HCT116 (cell line): ENCODE results near the gene TMPRSS3. TPM values are rescaled to one million over a fixed set of nuclear protein-coding genes. Genes with fewer than 3 reads are reported as not detected.
"Not testable (repeated sequence)": the region's sequence is repeated elsewhere in the genome, so short reads cannot be mapped to it uniquely, and the experiment has no call there.

Source experiments
- ATAC-seq: fragments of 200-7000 bp; cut with Tn5 transposase; 2 replicates; pipeline ENCODE4 v1.9.1; 2020; ENCODE audit warnings: mild to moderate bottlenecking, moderate library complexity
- BruUV-seq: library from RNA; stranded (reverse); fragments of 400-500 nt; replicated peaks from 2 replicates; lab custom pipeline; 2021; lab: Mats Ljungman, UMichigan
- CTCF ChIA-PET: fragments of 300-600 bp; sonication (Branson Sonifier 250); formaldehyde crosslinking; loops from one replicate; lab custom pipeline; 2021; ENCODE audit warnings: antibody characterized with exemption; lab: Charles Lee
- POLR2A ChIA-PET: fragments of 300-600, 350-600 bp; sonication (Branson Sonifier 250); formaldehyde crosslinking; loops from one replicate; lab custom pipeline; 2021; ENCODE audit warnings: antibody characterized with exemption; lab: Charles Lee
- RAD21 ChIA-PET, 2 experiments: fragments of 300-600 bp; sonication (Branson Sonifier 250); formaldehyde crosslinking; loops; one replicate each; lab custom pipeline; 2023; ENCODE audit warnings: low total read pairs in 2 of 2; ENCODE audit not compliant: uncharacterized antibody in 2 of 2, unreplicated experiment in 2 of 2, low non-redundant PET in 1 of 2; lab: Charles Lee
- DNase-seq: peaks from one replicate; pipeline ENCODE4 v3.0.0-alpha.2; 2010; ENCODE audit warnings: low read depth, low spot score
- H2AFZ ChIP-seq: fragments of 200-600 bp; shearing (Covaris generic), sonication (generic); 2 replicates; pipeline ENCODE4 v1.6.1; 2017; ENCODE audit warnings: low read depth, mixed run types, mixed read lengths, antibody characterized with exemption, low read length; ENCODE audit not compliant: poor library complexity, severe bottlenecking
- H3K27ac ChIP-seq: 2 replicates; pipeline ENCODE4 v1.5.1; 2012; ENCODE audit warnings: low read depth, low read length
- H3K27me3 ChIP-seq: fragments of 200-600 bp; sonication (generic); 2 replicates; pipeline ENCODE4 v1.6.1; 2016; ENCODE audit warnings: mixed run types, low read length, mixed read lengths; ENCODE audit not compliant: insufficient read depth
- H3K36me3 ChIP-seq, 2 experiments: fragments of 200-500 bp in 1 of 2; fragments of 200-600 bp in 1 of 2; sonication (Bioruptor generic) in 1 of 2; sonication (generic) in 1 of 2; 2 replicates each; pipeline versions ENCODE4 v1.5.1 to v1.6.1; 2014 to 2016; ENCODE audit warnings: low read length in 2 of 2, inconsistent platforms in 1 of 2, mixed read lengths in 1 of 2, mixed run types in 1 of 2; ENCODE audit not compliant: insufficient read depth in 2 of 2, control insufficient read depth in 1 of 2
- H3K4me1 ChIP-seq, 2 experiments: fragments of 200-600 bp in 1 of 2; sonication (generic) in 1 of 2; 2 replicates each; pipeline versions ENCODE4 v1.5.1 to v1.6.1; 2012 to 2017; ENCODE audit warnings: low read length in 2 of 2, inconsistent platforms in 1 of 2, mild to moderate bottlenecking in 1 of 2, mixed read lengths in 1 of 2, mixed run types in 1 of 2, moderate library complexity in 1 of 2; ENCODE audit not compliant: insufficient read depth in 2 of 2, control insufficient read depth in 1 of 2
- H3K4me2 ChIP-seq: fragments of 200-600 bp; sonication (generic); 2 replicates; pipeline ENCODE4 v1.6.1; 2017; ENCODE audit warnings: mixed run types, low read length, mixed read lengths
- H3K4me3 ChIP-seq, 2 experiments: fragments of 200-600 bp in 1 of 2; sonication (generic) in 1 of 2; replicated peaks in 1 of 2; 2 replicates each; pipeline ENCODE4 v1.5.1; 2011 to 2016; ENCODE audit warnings: low read length in 2 of 2, control low read depth in 1 of 2, low read depth in 1 of 2, mild to moderate bottlenecking in 1 of 2, mixed read lengths in 1 of 2, mixed run types in 1 of 2
- H3K79me2 ChIP-seq: fragments of 200-600 bp; sonication (generic); 2 replicates; pipeline ENCODE4 v1.6.1; 2017; ENCODE audit warnings: mild to moderate bottlenecking, mixed run types, low read length, moderate library complexity, mixed read lengths; ENCODE audit not compliant: insufficient read depth
- H3K9ac ChIP-seq: fragments of 200-600 bp; sonication (generic); 2 replicates; pipeline ENCODE4 v1.6.1; 2016; ENCODE audit warnings: low read length, mixed read lengths
- H3K9me2 ChIP-seq: fragments of 200-600 bp; sonication (generic), shearing (Covaris generic); 2 replicates; pipeline ENCODE4 v1.6.1; 2017; ENCODE audit warnings: mixed run types, mild to moderate bottlenecking, moderate library complexity; ENCODE audit not compliant: insufficient read depth
- H3K9me3 ChIP-seq, 2 experiments: fragments of 200-500 bp in 1 of 2; fragments of 200-600 bp in 1 of 2; sonication (Bioruptor generic) in 1 of 2; sonication (generic) in 1 of 2; 2 replicates each; pipeline ENCODE4 v1.6.1; 2014 to 2017; ENCODE audit warnings: low read length in 2 of 2, mixed read lengths in 2 of 2, inconsistent platforms in 1 of 2, low read depth in 1 of 2, mild to moderate bottlenecking in 1 of 2, mixed run types in 1 of 2, moderate library complexity in 1 of 2; ENCODE audit not compliant: control insufficient read depth in 1 of 2, insufficient read depth in 1 of 2
- H4K20me1 ChIP-seq: fragments of 200-600 bp; sonication (generic), shearing (Covaris generic); 2 replicates; pipeline ENCODE4 v1.6.1; 2017; ENCODE audit warnings: mixed run types, mild to moderate bottlenecking, moderate library complexity; ENCODE audit not compliant: insufficient read depth
- ELF1 ChIP-seq: IDR thresholded peaks from 2 replicates; pipeline ENCODE4 v1.6.1; 2012; ENCODE audit warnings: low read depth, borderline replicate concordance
- EZH2phosphoT487 ChIP-seq: fragments of 200-600 bp; IDR thresholded peaks from 2 replicates; pipeline ENCODE4 v1.6.1; 2018; ENCODE audit warnings: antibody characterized with exemption, borderline replicate concordance
- FOSL1 ChIP-seq: IDR thresholded peaks from 2 replicates; pipeline ENCODE4 v1.6.1; 2012; ENCODE audit warnings: low read depth
- POLR2AphosphoS5 ChIP-seq: IDR thresholded peaks from 2 replicates; pipeline ENCODE4 v1.6.1; 2011; ENCODE audit warnings: mild to moderate bottlenecking, low read depth, low read length, moderate library complexity
- SP1 ChIP-seq: IDR thresholded peaks from 2 replicates; pipeline ENCODE4 v1.6.1; 2012; ENCODE audit warnings: low read depth
- YY1 ChIP-seq: IDR thresholded peaks from 2 replicates; pipeline ENCODE4 v1.6.1; 2011; ENCODE audit warnings: low read length, low read depth, moderate library complexity, mild to moderate bottlenecking; ENCODE audit not compliant: insufficient replicate concordance; ENCODE audit errors: extremely low read depth
- ZFX ChIP-seq: fragments of 450-650 bp; IDR thresholded peaks from 2 replicates; pipeline ENCODE4 v1.6.1; 2017
- intact Hi-C: fragments of 100-400 bp; cut with micrococcal nuclease; formaldehyde crosslinking; loops from 2 replicates; pipeline ENCODE4 v1.10.0; 2022
- total RNA-seq: library from RNA; stranded (reverse); gene quantifications from one replicate; pipeline ENCODE4 v1.2.1, GENCODE V29; 2021; ENCODE audit not compliant: unreplicated experiment
- TF ChIP-seq, protein P1 (sequence below): IDR thresholded peaks from 2 replicates; pipeline ENCODE4 v1.6.1; 2012; ENCODE audit warnings: low read depth
- TF ChIP-seq, protein P2 (sequence below): IDR thresholded peaks from 2 replicates; pipeline ENCODE4 v1.6.1; 2012

Gene TMPRSS3
- total RNA-seq, 1 experiment from 2014 or later = not detected

DNA sequence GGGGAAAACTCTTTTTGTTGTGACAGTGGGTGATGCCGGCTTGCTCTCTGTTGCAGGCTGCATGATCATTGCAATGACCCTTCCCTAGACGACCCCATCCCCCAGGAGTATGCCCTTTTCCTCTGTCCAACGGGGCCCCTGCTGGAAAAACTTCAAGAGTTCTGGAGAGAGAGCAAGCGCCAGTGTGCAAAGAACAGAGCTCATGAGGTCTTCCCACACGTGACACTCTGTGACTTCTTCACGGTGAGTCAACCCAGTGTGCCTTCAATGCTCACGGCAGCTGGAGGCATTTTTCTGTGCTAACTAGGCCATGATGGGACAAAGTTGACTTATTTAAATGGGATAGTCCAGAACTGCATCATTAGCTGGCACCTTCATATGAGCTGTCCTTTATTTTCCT, 13.5 kb upstream of the TMPRSS3 start:
- no peak for TF ChIP-seq FOSL1
- TF ChIP-seq, protein P1, sequence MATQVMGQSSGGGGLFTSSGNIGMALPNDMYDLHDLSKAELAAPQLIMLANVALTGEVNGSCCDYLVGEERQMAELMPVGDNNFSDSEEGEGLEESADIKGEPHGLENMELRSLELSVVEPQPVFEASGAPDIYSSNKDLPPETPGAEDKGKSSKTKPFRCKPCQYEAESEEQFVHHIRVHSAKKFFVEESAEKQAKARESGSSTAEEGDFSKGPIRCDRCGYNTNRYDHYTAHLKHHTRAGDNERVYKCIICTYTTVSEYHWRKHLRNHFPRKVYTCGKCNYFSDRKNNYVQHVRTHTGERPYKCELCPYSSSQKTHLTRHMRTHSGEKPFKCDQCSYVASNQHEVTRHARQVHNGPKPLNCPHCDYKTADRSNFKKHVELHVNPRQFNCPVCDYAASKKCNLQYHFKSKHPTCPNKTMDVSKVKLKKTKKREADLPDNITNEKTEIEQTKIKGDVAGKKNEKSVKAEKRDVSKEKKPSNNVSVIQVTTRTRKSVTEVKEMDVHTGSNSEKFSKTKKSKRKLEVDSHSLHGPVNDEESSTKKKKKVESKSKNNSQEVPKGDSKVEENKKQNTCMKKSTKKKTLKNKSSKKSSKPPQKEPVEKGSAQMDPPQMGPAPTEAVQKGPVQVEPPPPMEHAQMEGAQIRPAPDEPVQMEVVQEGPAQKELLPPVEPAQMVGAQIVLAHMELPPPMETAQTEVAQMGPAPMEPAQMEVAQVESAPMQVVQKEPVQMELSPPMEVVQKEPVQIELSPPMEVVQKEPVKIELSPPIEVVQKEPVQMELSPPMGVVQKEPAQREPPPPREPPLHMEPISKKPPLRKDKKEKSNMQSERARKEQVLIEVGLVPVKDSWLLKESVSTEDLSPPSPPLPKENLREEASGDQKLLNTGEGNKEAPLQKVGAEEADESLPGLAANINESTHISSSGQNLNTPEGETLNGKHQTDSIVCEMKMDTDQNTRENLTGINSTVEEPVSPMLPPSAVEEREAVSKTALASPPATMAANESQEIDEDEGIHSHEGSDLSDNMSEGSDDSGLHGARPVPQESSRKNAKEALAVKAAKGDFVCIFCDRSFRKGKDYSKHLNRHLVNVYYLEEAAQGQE = no peak
- TF ChIP-seq EZH2phosphoT487 = no peak
- TF ChIP-seq, protein P2, sequence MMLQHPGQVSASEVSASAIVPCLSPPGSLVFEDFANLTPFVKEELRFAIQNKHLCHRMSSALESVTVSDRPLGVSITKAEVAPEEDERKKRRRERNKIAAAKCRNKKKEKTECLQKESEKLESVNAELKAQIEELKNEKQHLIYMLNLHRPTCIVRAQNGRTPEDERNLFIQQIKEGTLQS = no peak
- TF ChIP-seq POLR2AphosphoS5 = no peak
- TF ChIP-seq SP1 = no peak
- no peak for TF ChIP-seq ZFX
- TF ChIP-seq ELF1 = no peak
- no peak for TF ChIP-seq YY1
- ChIA-PET RAD21 (no interaction called here), POLR2A (no interaction called here), CTCF (no interaction called here)
- intact Hi-C loops = no loop called here
- H3K4me3 ChIP-seq = no peak overlapping the region
- no peak overlapping the region for H3K27ac ChIP-seq
- H3K4me2 ChIP-seq = no peak overlapping the region
- H3K27me3 ChIP-seq = no peaks in the 10 kb centered on the region
- H3K79me2 ChIP-seq = no peaks in the 10 kb centered on the region
- no peak for ATAC-seq
- H3K9ac ChIP-seq = no peak overlapping the region
- H3K9me2 ChIP-seq = no peaks in the 10 kb centered on the region
- H3K9me3 ChIP-seq = no peaks in the 10 kb centered on the region
- peaks cover 0 to under 1% of the 10 kb centered on the region in 2 experiments; a peak in 1 of 4 replicates for H3K4me1 ChIP-seq
- H3K36me3 ChIP-seq = no peaks in the 10 kb centered on the region
- no peak for DNase-seq
- no peaks in the 10 kb centered on the region for H4K20me1 ChIP-seq
- H2AFZ ChIP-seq = no peak overlapping the region
- no TSS peak for BruUV-seq

DNA sequence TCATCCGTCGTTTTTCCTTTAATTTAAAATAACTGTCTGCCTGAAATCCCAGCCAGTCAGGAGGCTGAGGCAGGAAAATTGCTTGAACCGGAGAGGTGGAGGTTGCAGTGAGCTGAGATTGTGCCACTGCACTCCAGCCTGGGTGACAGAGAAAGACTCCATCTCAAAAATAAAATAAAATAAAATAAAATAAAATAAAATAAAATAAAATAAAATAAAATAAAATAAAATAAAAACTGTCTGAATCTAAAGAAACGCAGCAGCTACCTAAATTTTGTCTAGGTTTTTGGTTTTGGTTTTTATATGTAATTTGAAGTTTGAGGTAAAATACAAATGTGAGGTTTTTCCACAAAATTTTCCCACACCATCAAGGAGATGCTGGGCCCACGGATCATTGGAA, 12.9 kb upstream of the TMPRSS3 start:
- not testable (repeated sequence) for ATAC-seq

More for the DNA sequence above, 12.9 kb upstream of the TMPRSS3 start:
- intact Hi-C loops, H3K27me3 ChIP-seq, DNase-seq, H4K20me1 ChIP-seq, H3K4me2 ChIP-seq, H3K79me2 ChIP-seq, H3K9me3 ChIP-seq, H3K27ac ChIP-seq, H3K4me1 ChIP-seq, H3K9me2 ChIP-seq, H2AFZ ChIP-seq, POLR2A ChIA-PET, CTCF ChIA-PET, H3K36me3 ChIP-seq, H3K4me3 ChIP-seq, H3K9ac ChIP-seq, BruUV-seq, RAD21 ChIA-PET: not testable (repeated sequence)
